ENCODE data around the gene ZNF200.

The ZNF200 gene

DNA sequence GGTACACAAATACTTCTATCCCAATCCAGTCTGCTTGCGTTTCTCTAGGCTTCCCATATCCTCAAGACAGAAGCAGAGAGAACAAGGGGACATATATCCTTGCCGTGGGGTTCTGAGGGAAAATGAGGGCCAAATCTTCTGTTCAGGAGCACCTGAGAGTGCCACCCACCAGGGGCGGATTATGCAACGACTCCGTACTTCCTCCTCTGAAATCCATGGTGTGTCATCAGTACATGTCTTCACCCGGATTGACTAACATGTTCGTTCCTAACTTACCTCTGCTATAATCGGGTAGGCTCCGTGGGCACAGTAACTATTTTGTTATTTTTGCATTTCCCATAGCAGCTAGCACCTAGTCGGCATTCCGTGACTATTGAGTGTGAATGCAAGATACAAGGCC, 7.8 kb upstream of the ZNF200 start:
- no peak overlapping the region for H3K4me3 Mint-ChIP-seq
- no peak for DNase-seq
- H3K27me3 Mint-ChIP-seq = peaks cover 11 to 62% of the 10 kb centered on the region in 2 donors
- no peaks in the 10 kb centered on the region for H3K36me3 Mint-ChIP-seq (ENCODE audit: insufficient read depth)
- no peak for ATAC-seq (replicated peaks)
- no peak overlapping the region for H3K27ac Mint-ChIP-seq
- H3K9me3 Mint-ChIP-seq = no peaks in the 10 kb centered on the region
- H3K4me1 Mint-ChIP-seq (ENCODE audit: low read depth in 2 of 2) = no peaks in the 10 kb centered on the region

DNA sequence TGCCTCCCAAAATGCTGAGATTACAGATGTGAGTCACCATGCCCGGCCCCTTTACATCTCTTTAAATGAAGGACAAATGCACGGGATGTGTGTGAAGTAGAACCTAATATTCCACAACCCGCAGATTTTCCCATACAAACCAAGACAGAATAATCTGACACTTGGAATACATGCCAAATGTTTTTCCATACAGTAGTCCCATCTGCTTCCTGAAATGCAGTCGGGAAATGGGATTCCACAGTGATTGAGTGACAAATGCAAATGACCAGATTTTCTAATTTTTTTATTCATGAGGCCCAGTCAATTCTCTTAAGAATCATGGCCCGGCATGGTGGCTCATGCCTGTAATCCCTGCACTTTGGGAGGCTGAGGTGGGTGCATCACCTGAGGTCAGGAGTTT, 6.8 kb upstream of the ZNF200 start:
- Mint-ChIP-seq H3K27ac (no peak overlapping the region), H3K27me3 (peaks cover 11 to 52% of the 10 kb centered on the region in 2 donors), H3K36me3 (ENCODE audit: insufficient read depth) (no peaks in the 10 kb centered on the region), H3K4me1 (ENCODE audit: low read depth in 2 of 2) (no peaks in the 10 kb centered on the region), H3K9me3 (no peaks in the 10 kb centered on the region), H3K4me3 (no peak overlapping the region)
- DNase-seq = no peak
- ATAC-seq (replicated peaks) = no peak

DNA sequence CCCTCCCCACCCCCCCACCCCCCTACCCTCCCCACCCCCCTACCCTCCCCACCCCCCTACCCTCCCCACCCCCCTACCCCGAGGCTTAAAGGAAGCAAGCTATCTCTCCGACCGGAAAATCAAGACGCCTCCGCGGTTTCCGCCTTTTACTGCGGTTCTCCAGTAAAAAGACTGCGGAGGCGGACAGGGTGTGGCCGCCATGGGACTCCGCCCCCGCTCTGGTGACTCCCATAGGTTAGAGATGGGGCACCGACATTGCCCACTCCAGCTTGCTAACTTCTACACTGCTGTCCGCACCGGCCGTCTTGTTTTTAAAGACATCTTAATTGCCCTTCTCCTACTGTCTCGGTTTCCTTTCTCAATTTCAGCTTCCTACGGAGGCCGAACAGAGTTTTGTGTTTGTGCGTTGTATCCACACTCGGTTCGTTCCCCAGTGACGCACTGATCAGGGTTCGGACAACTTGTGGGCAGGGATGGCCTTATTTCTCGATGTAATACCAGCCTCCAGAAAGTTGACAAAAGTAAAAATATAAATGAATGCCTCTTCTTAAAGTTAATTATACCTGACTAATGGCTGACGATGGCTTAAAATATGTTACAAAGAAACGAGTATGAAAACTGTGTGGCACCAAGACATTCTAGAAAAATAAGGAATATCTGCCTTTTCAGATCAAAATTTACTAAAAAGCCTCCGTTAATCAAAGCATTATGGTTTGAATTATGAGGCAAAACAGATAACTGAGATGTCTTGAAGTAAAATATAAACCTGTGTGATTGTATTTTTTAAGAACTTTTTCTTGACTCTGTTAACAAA, 1.1 kb upstream of the ZNF200 start:
- Mint-ChIP-seq H3K27ac (peak overlapping the region; percentile 69 to 92), H3K4me3 (peak overlapping the region; percentile 71 to 74), H3K9me3 (no peaks in the 10 kb centered on the region), H3K4me1 (ENCODE audit: low read depth in 2 of 2) (peaks cover 22 to 23% of the 10 kb centered on the region in 2 donors), H3K27me3 (peaks cover 0 to 12% of the 10 kb centered on the region in 2 donors), H3K36me3 (ENCODE audit: insufficient read depth) (peaks cover 36% of the 10 kb centered on the region)
- peak; percentile 6 for ATAC-seq (replicated peaks)
- DNase-seq = peak; percentile 27 to 38 (median 37)

DNA sequence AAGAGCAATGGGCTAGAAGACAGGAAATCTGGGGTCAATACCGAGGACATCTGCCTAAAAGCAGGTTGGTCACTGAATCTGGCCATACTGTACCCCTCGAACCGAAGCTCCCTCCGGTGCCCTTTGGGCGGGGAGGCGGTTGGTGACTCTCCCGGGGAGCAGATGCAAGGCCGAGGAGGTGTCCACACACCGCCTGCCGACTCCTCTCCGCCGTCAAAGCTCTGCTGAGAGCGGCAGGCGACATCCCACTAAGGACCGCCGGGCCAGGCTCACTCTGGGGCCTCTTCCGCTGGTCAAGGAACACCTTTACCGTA, 458 bp downstream of the ZNF200 start:
- Mint-ChIP-seq H3K4me1 (ENCODE audit: low read depth in 2 of 2) (peaks cover 22 to 23% of the 10 kb centered on the region in 2 donors), H3K27ac (peak overlapping the region; percentile 92 to 98), H3K9me3 (peaks cover 0 to 11% of the 10 kb centered on the region in 2 donors), H3K4me3 (peak overlapping the region; percentile 94 to 97), H3K27me3 (no peaks in the 10 kb centered on the region), H3K36me3 (ENCODE audit: insufficient read depth) (peaks cover 47% of the 10 kb centered on the region)
- DNase-seq = peak in 1 of 3 experiments; percentile 8
- ATAC-seq (replicated peaks) = no peak

DNA sequence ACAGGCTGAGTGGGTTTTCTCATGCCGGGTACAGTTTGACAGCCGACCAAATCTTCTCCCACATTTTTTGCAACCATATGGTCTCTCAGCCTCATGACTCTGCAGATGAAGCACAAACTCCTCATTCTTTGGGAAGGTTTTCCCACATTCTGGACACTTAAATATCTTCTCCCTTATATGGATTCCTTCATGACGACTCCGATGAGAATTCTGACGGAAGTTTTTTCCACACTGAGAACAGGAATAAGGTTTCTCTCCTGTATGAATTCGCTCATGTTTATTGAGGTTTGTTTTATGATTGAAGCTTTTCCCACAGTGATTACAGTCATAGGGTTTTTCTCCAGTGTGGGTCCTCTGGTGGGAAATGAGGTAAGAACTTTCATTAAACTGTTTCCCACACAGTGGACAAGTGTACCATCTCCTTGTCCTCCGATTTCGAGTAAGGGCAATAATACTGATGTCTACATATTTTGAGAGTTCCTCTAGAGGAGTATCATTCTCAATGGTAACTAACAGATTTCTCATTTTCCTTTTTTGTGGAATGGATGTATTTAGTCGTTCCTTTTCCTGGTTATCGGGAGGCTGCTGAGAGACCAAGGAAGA, 10.9 kb downstream of the ZNF200 start:
- H3K4me1 Mint-ChIP-seq (ENCODE audit: low read depth in 2 of 2) = no peaks in the 10 kb centered on the region
- no peaks in the 10 kb centered on the region for H3K27me3 Mint-ChIP-seq
- no peak for ATAC-seq (replicated peaks)
- H3K36me3 Mint-ChIP-seq (ENCODE audit: insufficient read depth) = peaks cover 31% of the 10 kb centered on the region
- H3K9me3 Mint-ChIP-seq = peaks cover 9 to 13% of the 10 kb centered on the region in 2 donors
- H3K27ac Mint-ChIP-seq = no peak overlapping the region
- H3K4me3 Mint-ChIP-seq = no peak overlapping the region
- DNase-seq = no peak

DNA sequence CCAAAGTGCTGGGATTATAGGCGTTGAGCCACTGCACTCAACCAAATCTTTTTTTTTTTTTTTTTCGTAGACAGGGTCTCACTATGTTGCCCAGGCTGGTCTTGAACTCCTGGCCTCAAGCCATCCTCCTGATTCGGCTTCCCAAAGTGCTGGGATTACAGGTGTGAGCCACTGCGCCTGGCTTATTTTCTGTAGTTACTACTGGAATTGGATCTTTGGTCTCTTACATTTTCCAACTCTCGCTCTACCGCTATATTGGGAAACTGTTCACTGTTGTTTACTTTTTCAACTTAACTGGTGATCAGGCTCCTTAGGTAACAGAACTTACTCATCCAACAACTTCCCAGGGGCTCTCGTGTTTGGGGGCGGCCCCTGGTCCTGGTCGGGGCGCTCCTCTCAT, 14.1 kb downstream of the ZNF200 start:
- H3K27me3 Mint-ChIP-seq = no peaks in the 10 kb centered on the region
- H3K4me1 Mint-ChIP-seq (ENCODE audit: low read depth in 2 of 2) = peaks cover 5 to 13% of the 10 kb centered on the region in 2 donors
- peak overlapping the region in 1 of 2 donors; percentile 35 for H3K27ac Mint-ChIP-seq
- peaks cover 17% of the 10 kb centered on the region for H3K36me3 Mint-ChIP-seq (ENCODE audit: insufficient read depth)
- H3K4me3 Mint-ChIP-seq = no peak overlapping the region
- no peak for ATAC-seq (replicated peaks)
- H3K9me3 Mint-ChIP-seq = peaks cover 5 to 7% of the 10 kb centered on the region in 2 donors
- DNase-seq = no peak

DNA sequence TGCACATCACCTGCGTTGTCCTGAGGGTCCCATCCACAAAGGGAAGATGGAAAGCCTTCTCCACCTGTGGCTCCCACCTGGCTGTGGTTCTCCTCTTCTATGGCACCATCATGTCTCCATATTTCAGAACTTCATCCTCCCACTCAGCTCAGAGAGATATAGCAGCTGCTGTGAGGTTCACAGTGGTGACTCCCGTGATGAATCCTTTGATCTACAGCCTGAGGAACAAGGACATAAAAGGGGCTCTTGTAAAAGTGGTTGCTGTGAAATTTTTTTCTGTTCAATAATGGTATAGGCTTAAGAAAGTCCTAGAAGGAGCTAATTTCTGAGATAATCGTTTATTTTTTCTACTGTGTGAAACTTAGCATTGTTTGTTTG, 18.7 kb downstream of the ZNF200 start:
- Mint-ChIP-seq H3K36me3 (ENCODE audit: insufficient read depth) (peaks cover 18% of the 10 kb centered on the region), H3K4me3 (peak overlapping the region; percentile 65 to 76), H3K27me3 (no peaks in the 10 kb centered on the region), H3K27ac (peak overlapping the region; percentile 92 to 96), H3K9me3 (no peaks in the 10 kb centered on the region), H3K4me1 (ENCODE audit: low read depth in 2 of 2) (peaks cover 22 to 32% of the 10 kb centered on the region in 2 donors)
- ATAC-seq (replicated peaks) = no peak
- DNase-seq = no peak

DNA sequence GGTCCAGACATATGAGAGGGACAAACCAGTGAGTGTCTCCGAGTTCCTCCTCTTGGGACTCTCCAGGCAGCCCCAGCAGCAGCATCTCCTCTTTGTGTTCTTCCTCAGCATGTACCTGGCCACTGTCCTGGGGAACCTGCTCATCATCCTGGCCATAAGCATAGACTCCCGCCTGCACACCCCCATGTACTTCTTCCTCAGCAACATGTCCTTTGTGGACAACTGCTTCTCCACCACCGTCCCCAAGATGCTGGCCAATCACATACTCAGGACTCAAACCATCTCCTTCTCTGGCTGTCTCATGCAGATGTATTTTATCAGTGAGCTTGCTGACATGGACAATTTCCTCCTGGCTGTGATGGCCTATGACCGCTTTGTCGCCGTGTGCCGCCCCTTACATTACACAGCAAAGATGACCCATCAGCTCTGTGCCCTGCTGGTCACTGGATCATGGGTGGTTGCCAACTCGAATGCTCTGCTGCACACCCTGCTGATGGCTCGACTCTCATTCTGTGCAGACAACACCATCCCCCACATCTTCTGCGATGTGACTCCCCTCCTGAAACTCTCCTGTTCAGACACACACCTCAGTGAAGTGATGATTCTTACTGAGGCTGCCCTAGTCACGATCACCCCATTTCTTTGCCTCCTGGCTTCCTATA, 19.2 kb downstream of the ZNF200 start:
- H3K27ac Mint-ChIP-seq = peak overlapping the region; percentile 92 to 96
- peaks cover 22 to 32% of the 10 kb centered on the region in 2 donors for H3K4me1 Mint-ChIP-seq (ENCODE audit: low read depth in 2 of 2)
- peaks cover 18% of the 10 kb centered on the region for H3K36me3 Mint-ChIP-seq (ENCODE audit: insufficient read depth)
- no peaks in the 10 kb centered on the region for H3K9me3 Mint-ChIP-seq
- no peak for ATAC-seq (replicated peaks)
- H3K4me3 Mint-ChIP-seq = peak overlapping the region; percentile 65 to 76
- H3K27me3 Mint-ChIP-seq = no peaks in the 10 kb centered on the region
- DNase-seq = no peak

DNA sequence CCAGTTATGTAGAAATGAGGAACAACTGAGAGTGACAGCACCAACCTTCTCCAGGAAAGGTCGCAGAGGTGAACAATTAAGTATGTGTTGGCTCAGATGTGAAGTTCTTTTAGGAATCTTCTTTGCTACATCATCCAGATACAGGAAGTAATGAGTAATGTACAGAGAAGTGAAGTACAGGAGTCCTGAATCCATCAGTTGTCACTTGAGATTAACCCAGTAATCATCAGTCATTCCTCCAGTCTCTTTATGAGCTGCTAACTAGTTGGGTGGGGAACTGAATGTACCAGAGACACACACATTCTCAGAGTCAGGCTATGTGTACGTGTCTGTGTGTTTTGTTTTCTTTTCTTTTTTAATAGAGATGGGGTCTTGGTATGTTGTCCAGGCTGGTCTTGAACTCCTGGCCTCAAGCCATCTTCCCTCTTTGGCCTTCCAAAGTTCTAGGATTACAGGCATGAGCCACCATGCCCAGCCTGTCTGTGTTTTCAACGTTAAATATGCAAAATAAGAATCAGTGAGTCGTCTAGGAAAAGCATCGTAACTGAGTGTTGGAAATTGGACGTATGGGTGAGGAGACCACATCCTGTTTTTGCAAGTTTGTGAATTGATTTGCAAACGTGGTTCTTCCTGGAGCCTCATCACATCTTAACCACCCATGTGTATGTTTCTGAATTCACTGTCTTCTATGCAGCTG, 19.9 kb downstream of the ZNF200 start:
- H3K27ac Mint-ChIP-seq = peak overlapping the region; percentile 92 to 96
- no peaks in the 10 kb centered on the region for H3K27me3 Mint-ChIP-seq
- peaks cover 22 to 32% of the 10 kb centered on the region in 2 donors for H3K4me1 Mint-ChIP-seq (ENCODE audit: low read depth in 2 of 2)
- DNase-seq = peak; percentile 18 to 50 (median 25)
- H3K36me3 Mint-ChIP-seq (ENCODE audit: insufficient read depth) = peaks cover 17% of the 10 kb centered on the region
- peak; percentile 97 for ATAC-seq (replicated peaks)
- peak overlapping the region; percentile 65 to 76 for H3K4me3 Mint-ChIP-seq
- H3K9me3 Mint-ChIP-seq = no peaks in the 10 kb centered on the region

DNA sequence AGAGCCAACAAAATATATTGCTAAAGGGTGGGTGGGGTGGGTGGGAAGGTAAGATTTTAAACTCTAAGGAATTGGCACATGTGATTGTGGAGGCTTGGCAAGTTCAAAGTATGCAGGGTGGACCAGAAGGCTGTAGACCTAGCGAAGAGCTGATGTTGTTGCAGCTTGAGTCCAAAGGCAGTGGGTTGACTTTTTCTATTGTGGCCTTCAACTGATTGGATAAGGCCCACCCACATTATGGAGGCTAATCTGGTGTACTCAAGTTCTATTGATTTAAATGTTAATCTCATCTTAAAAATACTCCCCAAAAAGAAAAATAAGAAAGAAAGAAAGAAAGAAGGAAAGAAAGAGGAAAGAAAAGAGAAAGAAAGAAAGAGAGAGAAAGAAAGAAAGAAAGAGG, 22.4 kb downstream of the ZNF200 start:
- ATAC-seq (replicated peaks) (no peak), DNase-seq (no peak)
- Mint-ChIP-seq H3K4me3 (no peak overlapping the region), H3K36me3 (ENCODE audit: insufficient read depth) (peaks cover 15% of the 10 kb centered on the region), H3K27ac (no peak overlapping the region), H3K9me3 (no peaks in the 10 kb centered on the region), H3K4me1 (ENCODE audit: low read depth in 2 of 2) (peaks cover 22 to 28% of the 10 kb centered on the region in 2 donors), H3K27me3 (peaks cover 0 to 9% of the 10 kb centered on the region in 2 donors)

DNA sequence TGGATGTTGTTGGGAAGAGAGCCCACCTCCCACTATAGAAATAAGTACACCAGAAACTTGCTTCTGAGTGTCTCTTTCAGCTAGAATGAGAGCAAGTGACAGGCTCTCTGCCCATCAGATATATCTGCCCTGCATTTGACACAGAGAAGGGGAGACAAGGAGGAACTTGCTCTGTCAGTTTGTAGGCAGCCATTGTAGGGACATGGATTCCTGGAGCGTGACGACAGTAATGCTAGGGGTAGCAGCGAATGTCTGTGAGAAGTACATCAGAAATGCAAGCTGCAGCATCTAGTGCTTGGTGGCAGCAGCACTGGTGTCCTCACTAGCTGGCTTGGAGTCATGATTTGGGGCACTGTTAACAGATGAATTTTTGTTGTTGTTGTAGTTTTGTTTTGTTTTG, 23.0 kb downstream of the ZNF200 start:
- H3K27me3 Mint-ChIP-seq = peaks cover 0 to 9% of the 10 kb centered on the region in 2 donors
- H3K36me3 Mint-ChIP-seq (ENCODE audit: insufficient read depth) = peaks cover 15% of the 10 kb centered on the region
- no peak overlapping the region for H3K27ac Mint-ChIP-seq
- DNase-seq (no peak), ATAC-seq (replicated peaks) (no peak)
- no peaks in the 10 kb centered on the region for H3K9me3 Mint-ChIP-seq
- H3K4me3 Mint-ChIP-seq = no peak overlapping the region
- H3K4me1 Mint-ChIP-seq (ENCODE audit: low read depth in 2 of 2) = peaks cover 22 to 27% of the 10 kb centered on the region in 2 donors

DNA sequence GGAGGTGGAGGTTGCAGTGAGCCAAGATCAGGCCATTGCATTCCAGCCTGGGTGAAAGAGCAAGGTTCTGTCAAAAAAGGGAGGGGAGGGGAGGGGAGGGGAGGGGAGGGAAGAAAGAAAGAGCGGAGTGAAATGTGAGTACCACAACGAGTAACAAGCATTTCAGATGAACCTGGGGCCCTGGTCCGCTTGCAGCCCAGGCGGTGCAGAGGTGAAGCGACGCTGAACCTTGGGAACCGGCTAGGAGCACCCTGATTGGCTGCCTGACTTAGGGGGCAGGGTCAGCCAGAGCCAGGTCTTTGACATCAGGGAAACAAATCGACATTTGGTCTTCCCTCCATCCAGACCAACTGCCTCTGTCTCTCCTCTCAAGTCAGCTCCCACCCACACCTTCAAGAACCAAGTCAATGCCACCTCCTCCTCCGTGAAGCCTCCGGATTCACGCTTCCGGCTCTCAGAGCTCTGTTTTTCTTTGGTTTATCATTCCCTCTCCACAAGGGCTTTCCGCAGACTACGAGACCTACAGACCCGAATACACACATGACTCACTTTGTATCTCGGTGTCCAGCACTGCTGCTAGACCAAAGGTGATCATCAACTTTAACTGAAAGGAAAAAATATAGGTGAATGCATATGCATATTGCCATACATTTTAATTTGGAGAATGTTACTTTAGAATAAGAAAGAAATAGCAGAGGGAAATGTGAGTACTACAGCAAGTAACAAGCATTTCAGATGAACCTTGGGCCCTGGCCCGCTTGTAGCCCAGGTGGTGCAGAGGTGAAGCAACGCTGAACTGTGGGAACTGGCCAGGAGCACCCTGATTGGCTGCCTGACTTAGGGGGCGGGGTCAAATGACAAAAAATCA, 27.6 kb downstream of the ZNF200 start:
- H3K4me1 Mint-ChIP-seq (ENCODE audit: low read depth in 2 of 2) = peaks cover 0 to 3% of the 10 kb centered on the region in 2 donors
- no peak overlapping the region for H3K4me3 Mint-ChIP-seq
- H3K9me3 Mint-ChIP-seq = peaks cover 0 to 20% of the 10 kb centered on the region in 2 donors
- peaks cover 19 to 33% of the 10 kb centered on the region in 2 donors for H3K27me3 Mint-ChIP-seq
- no peak overlapping the region for H3K27ac Mint-ChIP-seq
- no peak for ATAC-seq (replicated peaks)
- DNase-seq = no peak
- H3K36me3 Mint-ChIP-seq (ENCODE audit: insufficient read depth) = no peaks in the 10 kb centered on the region
